HepG2 (cell line): Measurements from ENCODE around the gene PHF10. TPM values are rescaled to one million over a fixed set of nuclear protein-coding genes. Genes with fewer than 3 reads are reported as not detected.

Source experiments
- ATF4 ChIP-seq, 2 experiments: fragments of 450-650 bp in 1 of 2; sonication (generic) in 1 of 2; formaldehyde crosslinking; IDR thresholded peaks; 2 replicates each; pipeline versions ENCODE4 v1.5.0 to v1.8.0; 2020 to 2022; ENCODE audit warnings: mild to moderate bottlenecking in 1 of 2, missing genetic modification reagents in 1 of 2
- CAMTA2 ChIP-seq: sonication (generic); formaldehyde crosslinking; IDR thresholded peaks from 2 replicates; pipeline ENCODE4 v1.4.0; 2020; ENCODE audit warnings: mild to moderate bottlenecking, missing genetic modification reagents, borderline replicate concordance
- FOXK2 ChIP-seq: fragments of 450-650 bp; IDR thresholded peaks from 2 replicates; pipeline ENCODE4 v1.6.1; 2016
- GRHL1 ChIP-seq: sonication (generic); formaldehyde crosslinking; conservative IDR thresholded peaks from 2 replicates; pipeline ENCODE4 v1.8.0; 2022; ENCODE audit warnings: missing genetic modification reagents
- HDAC2 ChIP-seq: sonication (generic); formaldehyde crosslinking; IDR thresholded peaks from 2 replicates; pipeline ENCODE4 v1.4.0; 2020; ENCODE audit warnings: missing genetic modification reagents
- HIC2 ChIP-seq: sonication (generic); formaldehyde crosslinking; IDR thresholded peaks from 2 replicates; pipeline ENCODE4 v1.9.0; 2022; ENCODE audit warnings: low read depth, missing genetic modification reagents
- ISX ChIP-seq: sonication (generic); formaldehyde crosslinking; conservative IDR thresholded peaks from 2 replicates; pipeline ENCODE4 v1.5.0; 2020; ENCODE audit warnings: missing genetic modification reagents
- PRDM10 ChIP-seq: sonication (generic); formaldehyde crosslinking; IDR thresholded peaks from 2 replicates; pipeline ENCODE4 v1.4.0; 2020; ENCODE audit warnings: low read depth, missing genetic modification reagents
- ZFYVE20 ChIP-seq: sonication (generic); formaldehyde crosslinking; IDR thresholded peaks from 2 replicates; pipeline ENCODE4 v1.8.0; 2023; ENCODE audit warnings: low read depth, mild to moderate bottlenecking, moderate library complexity, missing genetic modification reagents, borderline replicate concordance
- ZKSCAN8 ChIP-seq: IDR thresholded peaks from 2 replicates; pipeline ENCODE4 v1.6.1; 2016; ENCODE audit warnings: borderline replicate concordance, missing genetic modification reagents, missing compliant biosample characterization
- ZMAT3 ChIP-seq: sonication (generic); formaldehyde crosslinking; conservative IDR thresholded peaks from 2 replicates; pipeline ENCODE4 v1.7.0; 2021; ENCODE audit warnings: missing genetic modification reagents
- ZMAT5 ChIP-seq: sonication (generic); formaldehyde crosslinking; IDR thresholded peaks from 2 replicates; pipeline ENCODE4 v1.5.0; 2020; ENCODE audit warnings: mild to moderate bottlenecking, low read depth, missing genetic modification reagents, borderline replicate concordance
- ZNF280B ChIP-seq: sonication (generic); formaldehyde crosslinking; IDR thresholded peaks from 2 replicates; pipeline ENCODE4 v1.5.0; 2020; ENCODE audit warnings: missing genetic modification reagents, mild to moderate bottlenecking, borderline replicate concordance
- ZNF354B ChIP-seq: sonication (generic); formaldehyde crosslinking; IDR thresholded peaks from 2 replicates; pipeline ENCODE4 v1.8.0; 2022; ENCODE audit warnings: mild to moderate bottlenecking, missing genetic modification reagents
- ZSCAN5A ChIP-seq: sonication (generic); formaldehyde crosslinking; IDR thresholded peaks from 2 replicates; pipeline ENCODE4 v1.8.0; 2022; ENCODE audit warnings: mild to moderate bottlenecking, missing genetic modification reagents, borderline replicate concordance
- polyA plus RNA-seq, 8 experiments: library from polyadenylated mRNA; depleted of rRNA in 3 of 8; stranded (reverse) in 7 of 8; unstranded in 1 of 8; fragments of >200 nt; fragmentation: Illumina TruSeq in 4 of 8; extraction: Trizol in 4 of 8; gene quantifications; 2 replicates each; pipeline versions ENCODE4 v1.2.1 to v1.2.3, GENCODE V29; 2011 to 2016; ENCODE audit warnings: low read depth in 4 of 8, missing spikeins in 1 of 8, mixed read lengths in 1 of 8; ENCODE audit not compliant: insufficient read depth in 1 of 8
- total RNA-seq, 5 experiments: library from RNA; depleted of rRNA; stranded (reverse); fragments of >200 nt; fragmentation: Illumina TruSeq; extraction: Trizol; gene quantifications; 2 replicates each; pipeline ENCODE4 v1.2.3, GENCODE V29; 2016; ENCODE audit warnings: low read depth in 1 of 5

The PHF10 gene
- total and polyA plus RNA-seq, 2 of the 13 experiments (the other 11 are each of a cell fraction or from before 2014, with no cell fraction given), result 42.1 to 84.1 TPM

- 0 out of 2 replicates have a peak, but pooled peaks have one; percentile 55 for TF ChIP-seq ZSCAN5A
- peak; percentile 86; the same call in 1 of the 2 replicates for TF ChIP-seq ISX (CRISPR knock-in tag)
- no peak for TF ChIP-seq ZKSCAN8
- peak; percentile 32; the same call in 1 of the 2 replicates for TF ChIP-seq GRHL1 (CRISPR knock-in tag)
- TF ChIP-seq HDAC2 (CRISPR knock-in tag), result 0 out of 2 replicates have a peak, but pooled peaks have one; percentile 21
- TF ChIP-seq ATF4 (CRISPR knock-in tag; IDR thresholded peaks at IDR 0.05), result peak in 1 of 2 experiments; percentile 65; a peak in 1 of 4 replicates
- TF ChIP-seq ZNF354B (CRISPR knock-in tag), result no peak
- TF ChIP-seq ZMAT3 (CRISPR knock-in tag), result no peak; the same call in 1 of the 2 replicates
- no peak for TF ChIP-seq FOXK2
- peak; percentile 90; the same call in 1 of the 2 replicates for TF ChIP-seq CAMTA2 (CRISPR knock-in tag)
- TF ChIP-seq ZMAT5, result no peak
- no peak for TF ChIP-seq PRDM10 (CRISPR knock-in tag)
- TF ChIP-seq ZFYVE20 (CRISPR knock-in tag), result peak; percentile 78
- TF ChIP-seq HIC2 (CRISPR knock-in tag), result peak; percentile 73
- TF ChIP-seq ZNF280B (CRISPR knock-in tag), result 0 out of 2 replicates have a peak, but pooled peaks have one; percentile 47
These were observed at the start of gene PHF10 (continued) for GRCh38 chr6:169724494-169725124.
